HG03060 (cell line): Measurements from ENCODE around the gene DNAH3.

Source experiments
- ATAC-seq: cut with Tn5 transposase; IDR thresholded peaks from one replicate; pipeline ENCODE4 v1.9.1; 2021; ENCODE audit warnings: low read depth, moderate number of reproducible peaks; ENCODE audit not compliant: unreplicated experiment

DNAH3 gene

GRCh38 chr16:20897253-20897897 is 253.3 kb downstream of the DNAH3 start:
- no peak for ATAC-seq

DNA sequence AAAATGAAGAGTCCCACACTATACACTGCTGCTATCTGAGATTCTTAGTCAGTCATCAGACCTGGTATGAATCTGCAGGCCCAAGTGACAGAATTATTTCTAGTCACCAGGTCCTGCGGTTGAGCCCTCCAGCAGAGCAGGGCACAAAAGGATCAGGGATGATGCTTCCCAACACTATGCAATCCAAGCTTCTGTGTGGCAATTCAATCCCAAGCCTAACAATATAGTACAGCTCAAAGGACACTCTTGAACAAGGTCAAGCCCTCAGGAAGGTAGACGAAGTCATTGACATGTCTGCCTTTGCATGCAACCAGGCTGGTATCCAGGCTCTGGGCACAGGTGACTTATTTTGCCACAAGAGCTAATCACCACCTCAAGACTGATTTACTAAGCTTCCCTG is 256.3 kb downstream of the DNAH3 start:
- ATAC-seq = no peak

DNA sequence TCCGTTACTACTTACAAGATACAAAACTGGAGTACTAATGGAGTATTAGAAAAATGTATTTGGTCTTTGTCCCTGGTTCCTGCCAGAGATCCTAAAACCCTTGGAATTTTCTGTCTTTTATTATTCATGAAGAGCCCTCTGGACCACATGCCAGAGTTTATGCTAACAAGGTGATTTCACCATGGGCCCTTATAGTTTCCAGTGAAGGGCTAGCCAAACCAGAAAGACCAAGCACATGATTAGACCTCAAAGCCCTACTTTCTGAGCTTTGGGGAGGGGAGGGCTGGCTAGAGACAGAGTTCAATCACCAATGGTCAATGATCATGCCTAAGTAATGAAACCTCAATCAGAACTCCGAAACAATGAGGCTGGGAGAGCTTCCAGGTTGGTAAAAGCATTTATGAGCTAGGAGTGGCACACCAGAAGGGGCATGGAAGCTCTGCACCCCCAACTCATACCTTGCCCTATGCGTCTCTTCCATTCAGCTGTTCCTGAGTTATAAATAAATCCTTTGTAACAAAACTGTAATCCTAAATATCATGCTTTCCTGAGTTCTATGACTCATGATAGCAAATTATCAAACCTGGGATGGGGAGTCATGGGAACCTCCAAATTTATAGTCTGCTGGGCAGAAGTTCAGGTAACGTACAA is 260.9 kb downstream of the DNAH3 start:
- ATAC-seq = no peak

DNA sequence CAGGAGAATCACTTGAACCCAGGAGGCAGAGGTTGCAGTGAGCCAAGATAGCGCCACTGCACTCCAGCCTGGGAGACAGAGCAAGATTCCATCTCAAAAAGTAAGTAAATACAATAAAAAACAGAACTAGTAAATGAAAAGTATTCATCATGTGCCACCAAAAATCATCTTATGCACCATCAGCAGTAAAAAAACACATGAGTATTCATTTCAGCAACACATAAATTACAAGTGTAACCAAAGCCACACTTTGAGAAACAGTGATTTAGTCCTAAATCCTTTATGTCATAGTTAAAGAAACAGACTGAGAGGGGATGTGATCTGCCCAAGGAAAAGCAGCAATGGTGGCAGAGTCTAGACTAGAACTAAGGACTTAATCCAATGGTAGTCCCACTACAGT is 263.4 kb downstream of the DNAH3 start:
- ATAC-seq = no peak

DNA sequence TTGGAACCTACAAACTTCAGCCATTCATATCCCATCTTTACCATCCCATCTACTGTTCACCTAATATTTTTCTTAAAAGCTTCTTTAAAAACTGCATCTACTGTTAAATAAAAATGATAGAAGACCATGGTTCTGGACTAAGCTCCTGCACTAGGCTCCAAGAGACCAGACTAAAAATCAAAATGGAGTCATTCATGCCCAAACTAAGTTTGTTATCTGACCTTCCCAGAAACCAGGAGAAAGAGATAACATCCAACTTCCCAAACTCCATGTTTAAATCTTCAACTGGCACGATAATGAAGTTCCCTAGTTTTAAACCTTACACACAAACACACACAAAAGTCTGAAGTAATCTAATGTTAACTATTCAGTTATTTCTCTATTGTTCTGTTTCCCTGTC is 264.3 kb downstream of the DNAH3 start:
- ATAC-seq = no peak

DNA sequence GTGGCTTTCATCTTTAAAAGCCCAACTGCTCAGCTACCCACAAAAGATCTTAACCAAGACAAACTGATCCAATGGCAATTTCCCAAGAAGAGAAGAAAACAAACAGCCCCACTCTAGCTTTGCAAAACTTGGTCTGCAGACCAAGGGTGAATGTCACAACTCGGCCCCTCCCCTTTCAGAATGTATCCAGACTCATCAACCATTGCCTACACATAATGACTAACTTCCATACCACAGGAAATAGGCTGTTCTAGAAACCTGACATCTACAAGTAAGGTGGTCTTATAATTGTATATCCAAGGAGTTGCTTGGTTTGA is 266.4 kb downstream of the DNAH3 start:
- ATAC-seq = no peak

DNA sequence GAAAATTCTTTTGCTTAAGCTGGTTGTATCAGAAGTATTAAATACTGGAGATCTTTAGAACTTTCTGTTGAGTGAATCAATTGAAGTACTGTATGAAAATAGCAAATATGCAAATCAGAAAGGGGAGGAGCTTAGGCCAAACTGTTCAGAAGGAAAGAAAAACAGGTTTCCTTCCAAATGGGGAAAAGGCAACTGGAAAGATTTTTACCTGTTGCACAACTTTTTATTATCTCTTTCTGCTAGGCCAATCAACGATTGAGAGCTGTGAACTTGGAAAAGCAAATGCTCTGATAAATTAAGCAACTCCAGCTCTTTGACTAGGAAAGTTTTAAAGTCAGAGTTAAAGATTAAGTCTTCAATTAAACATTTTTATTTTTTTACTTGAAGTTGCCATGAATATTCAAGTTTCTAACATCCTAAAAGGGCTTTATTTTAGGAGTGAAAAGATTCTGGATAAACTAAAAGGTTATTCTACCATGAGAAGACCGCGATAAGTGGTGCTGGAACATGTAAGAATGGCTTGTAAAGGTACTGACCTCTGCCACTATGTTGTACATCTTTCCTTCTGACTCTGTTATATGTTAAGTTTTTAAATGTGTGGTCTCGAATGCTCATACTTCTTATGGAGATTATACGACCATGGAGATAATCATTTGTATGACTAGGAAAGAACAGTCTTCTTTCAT is 266.9 kb downstream of the DNAH3 start:
- ATAC-seq = no peak
